Common myeloid progenitor, CD34-positive (primary cell): ENCODE measurements around the gene ARHGAP29.

Experiments used
- CTCF ChIA-PET: fragments of 350-600 bp; sonication (Branson Sonifier 250); formaldehyde crosslinking; loops from one replicate; lab custom pipeline; 2021; ENCODE audit warnings: antibody characterized with exemption; lab: Charles Lee
- POLR2A ChIA-PET: fragments of 350-600 bp; sonication (Branson Sonifier 250); formaldehyde crosslinking; loops from one replicate; lab custom pipeline; 2021; ENCODE audit warnings: antibody characterized with exemption; lab: Charles Lee
- DNase-seq, 3 donors: peaks; one replicate each; pipeline versions ENCODE4 v3.0.0 to v3.0.0-alpha.2; 2013
- H3K27ac ChIP-seq, 2 experiments: 1 replicate in 1 of 2; 2 replicates in 1 of 2; pipeline ENCODE4 v1.7.0; 2013; ENCODE audit warnings: inconsistent platforms in 2 of 2, low read length in 2 of 2, mild to moderate bottlenecking in 2 of 2, low read depth in 1 of 2, moderate library complexity in 1 of 2; ENCODE audit not compliant: severe bottlenecking in 2 of 2, insufficient read depth in 1 of 2, poor library complexity in 1 of 2
- H3K27me3 ChIP-seq, 5 experiments: replicated peaks in 2 of 5; 1 replicate in 3 of 5; 2 replicates in 2 of 5; pipeline versions ENCODE4 v1.6.1 to v1.7.0; 2013; ENCODE audit warnings: low read length in 4 of 5, mild to moderate bottlenecking in 2 of 5, moderate library complexity in 2 of 5, inconsistent platforms in 1 of 5; ENCODE audit not compliant: insufficient read depth in 5 of 5, control insufficient read depth in 4 of 5
- H3K36me3 ChIP-seq, 4 experiments: 1 replicate in 2 of 4; 2 replicates in 2 of 4; pipeline versions ENCODE4 v1.6.1 to v1.7.0; 2013; ENCODE audit warnings: low read length in 3 of 4, control low read depth in 1 of 4, mild to moderate bottlenecking in 1 of 4; ENCODE audit not compliant: control insufficient read depth in 4 of 4, insufficient read depth in 4 of 4
- H3K4me1 ChIP-seq, 4 experiments: 1 replicate in 3 of 4; 2 replicates in 1 of 4; pipeline versions ENCODE4 v1.6.1 to v1.7.1; 2013; ENCODE audit warnings: low read length in 3 of 4, mild to moderate bottlenecking in 3 of 4, control low read depth in 1 of 4, inconsistent platforms in 1 of 4, moderate library complexity in 1 of 4; ENCODE audit not compliant: control insufficient read depth in 4 of 4, insufficient read depth in 4 of 4; ENCODE audit errors: control extremely low read depth in 1 of 4
- H3K4me3 ChIP-seq, 7 experiments: 1 replicate in 4 of 7; 2 replicates in 3 of 7; pipeline versions ENCODE4 v1.5.1 to v1.7.0; 2013; ENCODE audit warnings: mild to moderate bottlenecking in 7 of 7, low read length in 6 of 7, moderate library complexity in 6 of 7, inconsistent platforms in 2 of 7, low read depth in 2 of 7, control low read depth in 1 of 7; ENCODE audit not compliant: insufficient read depth in 4 of 7, control insufficient read depth in 1 of 7; ENCODE audit errors: extremely low read depth in 1 of 7
- H3K9me3 ChIP-seq, 5 experiments: 1 replicate in 4 of 5; 2 replicates in 1 of 5; pipeline versions ENCODE4 v1.6.1 to v1.7.1; 2013; ENCODE audit warnings: low read length in 4 of 5, mild to moderate bottlenecking in 2 of 5, inconsistent platforms in 1 of 5, low read depth in 1 of 5, moderate library complexity in 1 of 5; ENCODE audit not compliant: control insufficient read depth in 4 of 5, insufficient read depth in 2 of 5; ENCODE audit errors: control extremely low read depth in 1 of 5
- WGBS: methylation state at CpG from one replicate; pipeline ENCODE4 v1.1.5; 2013; ENCODE audit not compliant: insufficient coverage; 5-methylcytosine and 5-hydroxymethylcytosine counted together

ARHGAP29 gene

GRCh38 chr1:94245747-94246438, 8.5 kb upstream of the ARHGAP29 start:
- Histone ChIP-seq H3K4me3 (peak overlapping the region in 1 of 7 experiments; percentile 2), H3K27me3 (peaks cover 13 to 63% (median 28%) of the 10 kb centered on the region in 5 experiments), H3K4me1 (peaks cover 0 to 16% (median 12%) of the 10 kb centered on the region in 4 experiments), H3K36me3 (no peaks in the 10 kb centered on the region), H3K9me3 (peaks cover 0 to 21% (median 9%) of the 10 kb centered on the region in 5 experiments), H3K27ac (no peak overlapping the region)
- whole genome bisulfite sequencing, result 87% methylated on average over 3 of the region's 5 CpGs
- no peak for DNase-seq
- CTCF ChIA-PET, result interaction anchor here (1.0 to 17.2 kb wide), 3 partner anchors 12 to 201 kb away, joined by 3 to 204 read pairs (median 4); no protein-coding TSS in a partner anchor
- POLR2A ChIA-PET, result no interaction called here

- DNase-seq, result no peak
- POLR2A ChIA-PET, result no interaction called here
- Histone ChIP-seq H3K36me3 (no peaks in the 10 kb centered on the region), H3K27me3 (peaks cover 13 to 64% (median 30%) of the 10 kb centered on the region in 5 experiments), H3K4me3 (no peak overlapping the region), H3K9me3 (peaks cover 0 to 21% (median 9%) of the 10 kb centered on the region in 5 experiments), H3K27ac (no peak overlapping the region), H3K4me1 (peaks cover 0 to 16% (median 12%) of the 10 kb centered on the region in 4 experiments)
- CTCF ChIA-PET, result interaction anchor here (1.0 to 17.2 kb wide), 5 partner anchors 183 to 210 kb away, joined by 3 to 204 read pairs (median 4); no protein-coding TSS in a partner anchor
These were observed 7.4 kb upstream of the ARHGAP29 start for GRCh38 chr1:94244816-94245215.

GRCh38 chr1:94243665-94244064, 6.3 kb upstream of the ARHGAP29 start:
- H3K4me1 ChIP-seq, result peaks cover 3 to 18% (median 14%) of the 10 kb centered on the region in 4 experiments
- no CpG with 5 or more reads among the region's 2 CpGs for WGBS
- no peak overlapping the region for H3K4me3 ChIP-seq
- H3K9me3 ChIP-seq, result peaks cover 0 to 21% (median 9%) of the 10 kb centered on the region in 5 experiments
- POLR2A ChIA-PET, result no interaction called here
- CTCF ChIA-PET, result interaction anchor here (0.6 to 17.2 kb wide), 8 partner anchors 15 to 208 kb away, joined by 3 to 204 read pairs (median 3); no protein-coding TSS in a partner anchor
- no peaks in the 10 kb centered on the region for H3K36me3 ChIP-seq
- no peak overlapping the region for H3K27ac ChIP-seq
- H3K27me3 ChIP-seq, result peaks cover 11 to 69% (median 35%) of the 10 kb centered on the region in 5 experiments
- no peak for DNase-seq

GRCh38 chr1:94240822-94241221, 3.4 kb upstream of the ARHGAP29 start:
- H3K9me3 ChIP-seq, result peaks cover 0 to 20% (median 9%) of the 10 kb centered on the region in 5 experiments
- ChIA-PET CTCF (interaction anchor here (1.1 to 17.2 kb wide), 9 partner anchors 23 to 204 kb away, joined by 3 to 204 read pairs (median 5); no protein-coding TSS in a partner anchor), POLR2A (no interaction called here)
- peak; percentile 55 to 76 (median 68) for DNase-seq
- H3K27ac ChIP-seq, result no peak overlapping the region
- H3K4me1 ChIP-seq, result peaks cover 7 to 20% (median 13%) of the 10 kb centered on the region in 4 experiments
- H3K36me3 ChIP-seq, result no peaks in the 10 kb centered on the region
- peaks cover 14 to 68% (median 36%) of the 10 kb centered on the region in 5 experiments for H3K27me3 ChIP-seq
- H3K4me3 ChIP-seq, result no peak overlapping the region

- H3K27me3 ChIP-seq, result peaks cover 13 to 68% (median 39%) of the 10 kb centered on the region in 5 experiments
- no peak for DNase-seq
- no peak overlapping the region for H3K4me3 ChIP-seq
- H3K36me3 ChIP-seq, result no peaks in the 10 kb centered on the region
- H3K9me3 ChIP-seq, result peaks cover 0 to 17% (median 8%) of the 10 kb centered on the region in 5 experiments
- ChIA-PET CTCF (interaction anchor here (0.6 to 17.2 kb wide), 16 partner anchors 11 to 245 kb away, joined by 3 to 204 read pairs (median 4); no protein-coding TSS in a partner anchor), POLR2A (no interaction called here)
- peaks cover 9 to 20% (median 14%) of the 10 kb centered on the region in 4 experiments for H3K4me1 ChIP-seq
- no peak overlapping the region for H3K27ac ChIP-seq
These were observed 2.4 kb upstream of the ARHGAP29 start for GRCh38 chr1:94239796-94240195.

- DNase-seq, result peak in 2 of 3 donors; percentile 51 to 55
- peaks cover 9 to 20% (median 14%) of the 10 kb centered on the region in 4 experiments for H3K4me1 ChIP-seq
- no peaks in the 10 kb centered on the region for H3K36me3 ChIP-seq
- H3K4me3 ChIP-seq, result no peak overlapping the region
- H3K27ac ChIP-seq, result no peak overlapping the region
- H3K9me3 ChIP-seq, result peaks cover 0 to 11% (median 4%) of the 10 kb centered on the region in 5 experiments
- WGBS, result 6% methylated on average over 2 of the region's 3 CpGs
- ChIA-PET CTCF (interaction anchor here (1.0 to 17.2 kb wide), 12 partner anchors 96 to 225 kb away, joined by 3 to 204 read pairs (median 6); no protein-coding TSS in a partner anchor), POLR2A (no interaction called here)
- H3K27me3 ChIP-seq, result peaks cover 13 to 67% (median 37%) of the 10 kb centered on the region in 5 experiments
These were observed 1.7 kb upstream of the ARHGAP29 start for GRCh38 chr1:94239051-94239450.
